HG03066 (cell line): ENCODE results near the gene GFOD1.

ENCODE experiments used
- ATAC-seq: cut with Tn5 transposase; IDR thresholded peaks from one replicate; pipeline ENCODE4 v1.9.1; 2021; ENCODE audit warnings: low read depth; ENCODE audit not compliant: unreplicated experiment

Gene GFOD1

DNA sequence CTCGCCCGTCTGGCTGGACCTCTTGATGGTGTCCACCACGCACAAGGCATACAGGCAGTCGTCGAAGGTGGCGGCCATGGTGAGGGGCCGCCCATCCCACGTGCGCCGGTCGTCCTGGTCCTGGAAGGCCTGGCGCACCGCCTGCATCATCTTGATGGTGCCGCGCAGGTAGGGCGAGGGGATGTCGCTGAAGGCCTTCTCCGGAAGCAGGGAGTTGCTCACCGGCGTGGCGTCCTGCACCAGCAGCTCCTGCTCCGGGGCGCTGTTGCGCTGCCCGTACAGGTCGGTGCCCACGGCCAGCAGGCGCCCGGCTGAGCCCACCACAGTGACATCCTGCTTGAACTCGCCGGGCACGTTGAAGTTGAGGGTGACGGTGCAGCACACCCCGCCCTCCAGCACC, 122.6 kb downstream of the GFOD1 start:
- no peak for ATAC-seq

DNA sequence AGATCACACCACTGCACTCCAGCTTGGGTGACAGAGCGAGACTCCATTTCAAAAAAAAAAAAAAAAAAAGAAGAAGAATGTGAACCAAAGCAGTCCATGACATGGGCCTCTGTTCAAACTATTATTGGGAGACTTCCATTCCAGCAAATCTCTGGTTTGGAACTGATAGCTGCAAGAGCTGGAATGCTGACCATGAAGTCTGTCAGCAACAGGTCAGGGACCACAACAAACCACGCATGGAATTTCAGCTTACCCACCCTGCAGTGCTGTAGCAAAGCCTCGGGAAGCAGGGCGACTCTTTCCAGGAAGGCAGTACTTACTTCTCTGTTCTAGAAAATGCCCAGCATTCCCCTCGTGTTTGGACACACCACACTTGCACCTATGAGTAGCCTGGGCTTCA, 125.0 kb downstream of the GFOD1 start:
- ATAC-seq, result no peak

- ATAC-seq, result no peak
These were observed 126.5 kb downstream of the GFOD1 start for GRCh38 chr6:13360671-13361540.

- ATAC-seq, result no peak
These were observed 128.1 kb downstream of the GFOD1 start for GRCh38 chr6:13359287-13359686.

GRCh38 chr6:13358511-13358910, 128.9 kb downstream of the GFOD1 start:
- ATAC-seq, result no peak

GRCh38 chr6:13357551-13358075, 129.8 kb downstream of the GFOD1 start:
- no peak for ATAC-seq

DNA sequence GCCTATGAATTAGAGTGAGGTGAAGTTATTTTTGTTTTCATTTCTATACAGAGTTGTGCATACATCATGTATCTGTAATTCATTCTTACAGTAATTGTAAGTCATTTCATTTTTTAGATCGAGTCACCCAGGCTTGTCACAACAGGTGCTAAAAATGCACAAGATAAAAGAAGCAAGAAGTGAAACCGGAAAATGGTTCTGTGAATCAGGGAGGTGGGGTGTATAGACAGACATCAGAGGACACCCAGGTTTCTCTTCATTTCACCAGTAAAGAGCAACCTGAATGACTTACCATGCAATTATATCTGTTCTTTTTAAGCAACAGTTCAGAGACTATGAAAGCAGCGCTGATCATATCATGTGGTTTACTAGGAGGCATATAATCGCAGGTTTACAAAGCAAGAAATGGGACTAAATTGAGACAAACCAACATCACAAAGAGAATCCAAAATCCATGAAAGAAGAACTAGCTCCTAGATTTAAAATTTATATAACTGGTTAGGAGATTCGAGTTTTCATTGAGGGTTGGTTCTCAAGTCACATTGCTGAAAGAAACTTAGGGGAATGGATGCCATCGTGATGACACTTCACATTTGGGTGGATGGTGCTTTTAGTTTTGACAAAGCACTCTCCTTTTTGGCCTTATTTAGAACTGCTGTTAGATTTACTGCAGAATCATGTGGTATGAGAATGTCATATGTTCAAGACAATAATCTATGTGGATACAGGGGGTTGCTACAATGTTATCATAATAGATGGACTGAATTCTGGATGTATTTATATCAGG, 131.2 kb downstream of the GFOD1 start:
- ATAC-seq, result peak; percentile 93

GRCh38 chr6:13355043-13355945, 132.1 kb downstream of the GFOD1 start:
- no peak for ATAC-seq

- no peak for ATAC-seq
These were observed 132.9 kb downstream of the GFOD1 start for GRCh38 chr6:13354331-13355042.

- ATAC-seq, result no peak
These were observed 135.2 kb downstream of the GFOD1 start for GRCh38 chr6:13352165-13352564.

DNA sequence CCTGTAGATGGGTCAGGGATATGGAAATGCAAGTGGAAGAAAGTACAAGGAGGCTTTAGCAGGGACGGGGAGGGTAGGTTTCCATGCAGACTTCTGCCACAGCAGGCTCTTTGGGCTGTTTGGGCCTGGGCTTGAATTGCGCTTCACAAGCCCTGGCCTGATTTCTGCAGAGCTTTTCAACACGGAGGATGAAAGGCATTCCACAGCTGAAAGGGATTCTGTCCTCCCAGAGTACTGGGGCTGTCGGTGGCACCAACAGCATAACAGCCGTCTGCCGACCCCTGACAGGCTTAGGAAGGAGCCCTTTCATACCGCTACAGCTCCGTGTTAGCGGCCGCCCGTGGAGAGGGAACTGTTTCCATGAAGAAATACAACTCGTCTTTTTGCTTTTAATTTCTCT, 136.1 kb downstream of the GFOD1 start:
- no peak for ATAC-seq

DNA sequence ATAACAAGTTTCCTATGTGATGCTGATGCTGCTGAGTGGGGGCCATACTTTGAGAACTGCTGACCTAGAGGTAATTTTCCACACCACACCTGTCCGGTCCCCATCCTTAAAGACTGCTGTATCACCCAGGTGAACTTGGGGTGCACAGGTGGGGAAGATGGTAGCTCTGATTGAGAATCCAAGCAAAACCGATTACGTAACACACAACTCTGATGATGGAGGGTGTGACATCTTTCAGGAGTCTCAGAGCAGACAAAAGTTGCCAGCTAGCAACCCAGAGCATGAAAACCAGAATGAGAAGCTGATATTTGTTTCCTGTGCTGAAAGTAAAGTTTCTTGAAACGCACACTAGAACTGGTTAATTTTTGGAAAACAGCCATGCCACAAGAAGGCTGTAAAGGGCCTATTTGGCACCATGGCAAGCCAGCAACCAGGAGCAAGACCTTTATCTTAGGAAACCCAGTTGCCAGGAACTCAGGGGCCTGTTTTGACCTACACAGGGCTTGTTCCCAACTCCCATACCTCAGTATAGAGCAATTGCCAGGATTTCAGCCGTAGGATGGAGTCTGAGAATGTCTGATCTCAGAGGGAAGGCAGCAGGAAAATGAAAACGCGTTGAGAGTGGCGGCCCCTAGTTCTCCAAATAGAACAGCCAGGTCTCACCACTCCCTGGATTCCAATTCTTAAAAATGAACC, 137.4 kb downstream of the GFOD1 start:
- no peak for ATAC-seq

DNA sequence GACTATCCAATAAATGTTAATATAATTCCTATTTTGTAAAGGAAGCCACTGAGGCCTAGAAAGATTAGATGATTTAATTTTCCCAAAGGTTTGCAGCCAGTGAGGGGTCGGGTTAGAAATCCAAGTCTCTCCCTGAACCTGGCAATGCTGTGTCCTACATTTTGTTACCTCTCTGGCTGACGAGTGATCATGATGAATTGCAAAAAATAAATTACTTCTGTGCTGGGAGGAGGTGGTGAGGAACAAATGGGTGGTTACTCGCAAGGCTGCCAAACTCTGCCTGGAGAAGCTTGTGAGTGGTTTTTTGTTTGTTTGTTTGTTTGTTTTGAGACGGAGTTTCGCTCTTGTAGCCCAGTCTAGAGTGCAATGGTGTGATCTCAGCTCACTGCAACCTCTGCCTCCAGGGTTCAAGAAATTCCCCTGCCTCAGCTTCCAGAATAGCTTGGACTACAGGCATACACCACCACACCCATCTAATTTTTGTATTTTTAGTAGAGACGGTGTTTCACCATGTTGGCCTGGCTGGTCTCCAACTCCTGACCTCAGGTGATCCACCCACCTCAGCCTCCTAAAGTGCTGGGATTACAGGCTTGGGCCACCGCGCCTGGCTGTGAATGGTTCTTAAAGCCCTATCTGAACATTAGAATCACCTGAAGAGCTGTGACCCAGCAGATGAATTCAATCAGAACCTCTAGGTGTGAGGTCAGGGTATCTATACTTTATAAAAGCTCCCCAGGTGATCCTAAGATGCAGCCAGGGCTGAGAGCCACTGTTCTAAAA, 138.9 kb downstream of the GFOD1 start:
- ATAC-seq, result no peak

DNA sequence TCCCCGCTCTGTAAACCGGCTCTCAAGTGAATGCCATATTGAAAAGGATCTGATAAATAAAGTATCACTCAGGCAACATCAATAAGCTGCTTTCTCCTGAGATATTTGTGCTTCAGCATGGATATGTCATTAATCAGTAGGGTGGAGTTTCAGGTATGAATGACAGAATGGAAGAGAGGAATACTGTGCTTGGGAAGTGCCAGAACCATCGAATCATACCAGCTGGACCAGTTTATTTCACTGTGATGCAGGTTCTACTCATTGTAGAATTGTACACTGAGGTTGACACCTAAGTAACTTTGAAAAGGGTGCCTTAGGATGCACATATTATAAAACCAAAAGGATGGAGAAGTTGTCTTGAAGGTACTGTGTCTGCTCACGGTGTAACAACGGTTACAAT, 141.2 kb downstream of the GFOD1 start:
- no peak for ATAC-seq

DNA sequence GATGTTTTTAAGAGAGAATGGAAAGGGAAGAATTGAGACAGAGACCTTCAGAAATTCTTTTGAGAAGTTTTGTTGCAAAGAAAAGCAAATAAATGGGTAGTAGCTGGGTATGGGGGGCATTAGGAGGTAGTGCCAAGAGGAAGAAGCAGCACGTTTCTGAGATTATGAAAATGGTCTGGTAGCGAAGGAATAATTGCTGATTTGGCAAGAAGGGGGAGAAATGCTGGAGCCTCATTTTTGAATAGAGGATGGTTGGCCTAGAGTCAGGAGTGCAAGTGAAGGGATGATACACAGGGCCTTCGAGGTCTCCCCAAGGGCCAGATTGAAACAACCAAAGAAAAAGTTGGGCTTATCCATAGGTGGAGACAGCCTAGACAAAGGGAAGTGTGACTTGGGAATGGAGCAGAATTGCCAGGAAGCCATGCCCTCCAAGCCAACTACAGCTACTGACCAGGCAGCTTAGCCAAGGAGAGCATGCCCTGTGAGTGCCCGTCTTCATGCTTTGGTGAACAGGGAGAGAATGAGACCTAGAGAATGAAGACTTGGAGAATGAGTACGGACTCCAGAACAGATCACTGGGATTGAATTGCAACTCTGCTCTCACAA, 144.9 kb downstream of the GFOD1 start:
- no peak for ATAC-seq

- ATAC-seq, result no peak
These were observed 147.4 kb downstream of the GFOD1 start for GRCh38 chr6:13339863-13340630.

DNA sequence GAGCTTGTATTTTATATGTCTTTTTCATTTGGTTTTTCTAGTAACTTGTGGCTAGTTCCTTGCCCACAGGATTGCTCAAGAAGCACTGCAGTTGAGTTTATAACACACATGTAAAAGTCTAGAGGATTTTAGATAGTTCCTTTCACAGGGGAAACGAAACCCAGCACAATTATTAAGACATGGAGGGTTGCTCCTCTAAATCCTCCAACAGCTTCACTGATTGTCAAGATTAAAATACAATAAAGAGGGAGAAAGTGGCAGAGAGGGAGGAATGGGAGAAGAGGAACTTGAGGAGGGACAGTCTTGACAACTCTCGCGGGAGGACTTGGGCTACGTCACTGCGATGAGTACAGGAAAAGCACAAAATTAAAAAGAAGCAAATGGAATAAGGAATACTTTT, 149.4 kb downstream of the GFOD1 start:
- ATAC-seq, result no peak
